Mucosa of gallbladder (tissue), 1 donor: ENCODE data around the gene SELENOW. TPM values are rescaled to one million over a fixed set of nuclear protein-coding genes. Genes with fewer than 3 reads are reported as not detected.

Experiments used
- DNase-seq: peaks from one replicate; pipeline ENCODE4 v3.0.0-alpha.2; 2020; ENCODE audit warnings: low spot score
- total RNA-seq: library from RNA; stranded (reverse); gene quantifications from one replicate; pipeline ENCODE4 v1.2.1, GENCODE V29; 2021
- donor health status: DM: no; HTN: no; CAD: no.

SELENOW gene
- total RNA-seq, 1 donor from 2014 or later = 469 TPM

- no peak for DNase-seq
These were observed 41.9 kb downstream of the SELENOW start for GRCh38 chr19:47820410-47820809.

- no peak for DNase-seq
These were observed 43.0 kb downstream of the SELENOW start, which contains the start of gene CRX for GRCh38 chr19:47821460-47822020. CRX (plus strand) TSS chr19:47821937; CDS start chr19:47834444, 12,507 bp downstream.

- DNase-seq = no peak
These were observed 45.9 kb downstream of the SELENOW start for GRCh38 chr19:47824396-47824795.

GRCh38 chr19:47826800-47827199 lies 48.3 kb downstream of the SELENOW start:
- DNase-seq = no peak

GRCh38 chr19:47832723-47833122 lies 54.2 kb downstream of the SELENOW start:
- no peak for DNase-seq

Other genes with a start within 250 kb of the SELENOW start
- gene ZNF541, start 205.6 kb upstream of the SELENOW start, total RNA-seq = 1.2 TPM
- 20.9 TPM for gene BICRA, start 169.6 kb upstream of the SELENOW start, total RNA-seq
- 81.2 TPM for gene EHD2, start 65.3 kb upstream of the SELENOW start, total RNA-seq
- 253 TPM for gene NOP53, start 33.2 kb upstream of the SELENOW start, total RNA-seq
- gene TPRX1, start 25.8 kb downstream of the SELENOW start, total RNA-seq = not detected
- not detected for gene CRX, start 43.2 kb downstream of the SELENOW start, total RNA-seq
- not detected for gene TPRX2, start 80.5 kb downstream of the SELENOW start, total RNA-seq
- 0.46 TPM for gene SULT2A1, start 107.6 kb downstream of the SELENOW start, total RNA-seq
- gene BSPH1, start 213.5 kb downstream of the SELENOW start, total RNA-seq = not detected
- not detected for gene ELSPBP1, start 215.9 kb downstream of the SELENOW start, total RNA-seq